Measurements from ENCODE around the gene STK39.
"Not testable (repeated sequence)": the region's sequence is repeated elsewhere in the genome, so short reads cannot be mapped to it uniquely, and the experiment has no call there.

The STK39 gene

DNA sequence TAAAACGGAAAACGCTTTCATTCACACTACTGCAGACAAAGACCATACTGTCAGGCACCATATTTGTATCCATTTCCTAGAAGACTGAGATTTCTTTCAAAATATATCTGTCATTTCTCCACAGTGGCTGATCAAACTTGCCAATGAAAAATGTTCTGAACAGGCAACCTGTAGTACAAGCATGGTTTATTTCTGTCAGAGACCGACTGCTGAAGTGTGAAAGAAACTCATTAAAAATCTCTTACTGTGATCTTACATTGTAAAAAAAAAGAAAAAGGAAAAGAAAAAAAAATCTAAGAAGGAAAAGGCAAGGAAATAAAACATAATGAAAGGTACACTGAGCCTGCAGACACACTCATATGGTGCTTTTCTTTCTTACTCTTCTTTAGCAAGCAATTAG lies 184.5 kb downstream of the STK39 start:
- DNase-seq (ENCODE audit: low spot score in 2 of 2) = no peak
- Mint-ChIP-seq H3K9me3 (no peaks in the 10 kb centered on the region), H3K27ac (no peak overlapping the region), H3K36me3 (peaks cover 30% of the 10 kb centered on the region), H3K4me3 (no peak overlapping the region), H3K4me1 (no peaks in the 10 kb centered on the region)
- ATAC-seq = no peak

DNA sequence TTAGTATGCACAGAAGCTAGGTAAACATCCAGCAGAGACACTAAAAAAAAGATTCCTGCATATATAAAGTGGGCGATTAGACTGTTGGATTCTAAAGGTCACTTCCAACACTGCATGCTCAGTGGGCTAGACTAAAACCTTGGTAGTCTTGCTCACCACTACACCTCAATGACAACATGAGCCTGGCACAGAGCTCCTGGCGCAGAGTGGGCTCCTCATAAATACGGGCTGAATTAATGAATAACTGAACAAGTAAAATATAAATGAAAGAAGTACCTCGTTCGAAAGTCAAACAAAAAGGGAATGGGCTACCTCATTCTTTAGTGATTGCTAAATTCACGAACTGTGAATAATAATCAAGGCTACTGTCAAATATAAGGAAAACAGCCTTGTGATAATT lies 185.3 kb downstream of the STK39 start:
- no peak for DNase-seq (ENCODE audit: low spot score in 2 of 2)
- no peak overlapping the region for H3K4me3 Mint-ChIP-seq
- no peak for ATAC-seq
- H3K36me3 Mint-ChIP-seq = peaks cover 25% of the 10 kb centered on the region
- H3K9me3 Mint-ChIP-seq = no peaks in the 10 kb centered on the region
- no peak overlapping the region for H3K27ac Mint-ChIP-seq
- H3K4me1 Mint-ChIP-seq = no peaks in the 10 kb centered on the region

DNA sequence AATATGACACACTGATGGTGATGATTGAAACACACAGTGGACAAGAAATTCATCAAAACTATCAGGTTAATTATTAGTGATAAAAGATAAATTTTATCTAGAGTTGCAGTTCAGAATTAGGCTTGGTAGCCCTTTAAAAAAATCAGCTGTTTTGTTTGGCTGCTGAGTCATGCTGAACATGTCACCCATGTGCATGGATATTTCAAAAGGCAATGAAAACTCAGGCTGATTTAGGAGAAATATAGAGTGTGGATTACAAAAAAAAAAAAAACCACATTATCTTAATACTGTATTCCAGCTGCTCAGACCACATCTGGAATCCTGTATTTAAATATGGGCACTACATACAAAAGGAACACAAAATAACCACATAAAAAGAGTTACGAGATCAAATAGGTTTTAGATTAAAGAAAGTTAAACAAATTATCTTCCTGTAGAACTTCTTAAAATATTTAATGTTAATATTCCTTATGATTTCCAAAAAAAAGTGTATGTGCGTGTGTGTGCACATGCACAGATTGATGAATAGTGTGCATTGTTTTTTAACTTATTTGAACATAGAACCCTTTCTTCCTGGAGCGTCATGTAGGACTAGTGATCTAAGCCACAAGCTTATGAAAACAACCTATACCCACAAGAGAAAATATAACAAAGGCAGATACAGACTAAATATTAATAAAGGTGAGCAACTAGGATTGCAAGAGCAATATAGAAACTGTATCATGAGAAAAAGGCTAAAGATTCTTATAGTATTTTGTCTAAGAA lies 186.2 kb downstream of the STK39 start:
- Mint-ChIP-seq H3K9me3 (no peaks in the 10 kb centered on the region), H3K27ac (no peak overlapping the region), H3K36me3 (peaks cover 25% of the 10 kb centered on the region), H3K4me1 (no peaks in the 10 kb centered on the region), H3K4me3 (no peak overlapping the region)
- ATAC-seq (no peak), DNase-seq (ENCODE audit: low spot score in 2 of 2) (no peak)

DNA sequence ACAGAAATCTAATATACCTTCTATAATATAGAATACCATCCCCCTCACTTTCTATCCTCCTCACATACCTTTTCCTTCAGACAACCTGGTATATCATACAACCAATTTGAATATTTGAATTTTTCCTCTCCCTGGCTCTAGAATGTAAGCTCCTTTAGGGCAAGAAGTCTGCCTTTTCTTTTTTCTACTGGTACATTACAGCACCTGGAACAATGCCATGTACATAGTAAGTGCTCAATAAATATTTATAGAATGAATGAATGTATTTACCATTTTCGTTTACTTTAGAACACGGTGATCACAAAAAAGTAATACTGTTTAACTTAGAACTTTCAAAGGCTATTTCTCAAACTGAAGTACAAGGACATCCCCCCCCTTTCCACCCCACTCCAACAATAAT lies 187.6 kb downstream of the STK39 start:
- no peak for DNase-seq (ENCODE audit: low spot score in 2 of 2)
- H3K9me3 Mint-ChIP-seq = no peaks in the 10 kb centered on the region
- H3K4me1 Mint-ChIP-seq = no peaks in the 10 kb centered on the region
- no peak for ATAC-seq
- H3K4me3 Mint-ChIP-seq = no peak overlapping the region
- H3K27ac Mint-ChIP-seq = no peak overlapping the region
- H3K36me3 Mint-ChIP-seq = peaks cover 22% of the 10 kb centered on the region

DNA sequence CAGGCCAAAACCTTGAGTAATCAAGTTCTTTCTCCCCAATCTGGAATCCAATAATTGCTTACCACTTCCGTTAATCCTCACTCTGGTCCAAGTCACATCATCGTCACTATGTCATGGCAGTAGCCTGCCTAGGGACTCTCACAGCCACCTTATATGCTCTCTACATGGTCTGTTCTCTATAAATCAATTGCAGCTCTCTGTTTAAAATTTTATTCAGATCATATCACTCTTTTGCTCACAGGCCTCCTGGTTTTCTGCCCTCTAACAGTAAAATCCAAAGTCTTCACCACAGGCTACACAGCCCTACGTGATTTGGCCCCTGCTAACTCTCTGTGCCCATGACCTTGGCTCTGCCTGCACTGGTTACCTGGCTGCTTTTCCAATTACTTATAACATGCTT lies 188.7 kb downstream of the STK39 start:
- ATAC-seq (no peak), DNase-seq (ENCODE audit: low spot score in 2 of 2) (no peak)
- no peaks in the 10 kb centered on the region for H3K9me3 Mint-ChIP-seq
- H3K4me3 Mint-ChIP-seq = no peak overlapping the region
- no peaks in the 10 kb centered on the region for H3K4me1 Mint-ChIP-seq
- peaks cover 31% of the 10 kb centered on the region for H3K36me3 Mint-ChIP-seq
- no peak overlapping the region for H3K27ac Mint-ChIP-seq

DNA sequence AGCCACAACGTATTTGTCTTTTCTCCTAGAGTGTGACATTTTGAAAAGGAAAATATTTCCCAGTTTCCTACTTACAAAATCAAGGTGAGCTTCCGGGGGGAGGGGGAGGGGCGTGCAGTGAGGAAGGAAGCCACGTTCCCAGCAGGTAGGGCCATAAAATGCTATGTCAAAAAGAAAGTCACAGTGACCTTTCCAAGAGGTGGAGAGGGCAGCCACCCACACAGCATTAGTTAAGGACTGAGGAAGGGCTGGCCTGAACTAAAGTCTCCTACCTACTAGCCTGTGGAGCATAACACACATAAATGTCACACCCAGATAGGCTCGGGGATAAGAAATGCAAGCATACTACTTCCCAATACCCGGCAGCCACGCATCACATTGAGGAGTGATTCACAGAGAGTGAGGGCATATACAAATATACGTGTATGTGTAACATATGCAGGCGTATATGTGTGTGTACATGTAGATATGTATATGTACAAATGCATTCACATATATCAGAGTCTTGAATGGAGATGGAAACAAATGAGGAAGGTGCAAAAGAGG lies 191.1 kb downstream of the STK39 start:
- H3K9me3 Mint-ChIP-seq = no peaks in the 10 kb centered on the region
- no peaks in the 10 kb centered on the region for H3K4me1 Mint-ChIP-seq
- no peak overlapping the region for H3K4me3 Mint-ChIP-seq
- DNase-seq (ENCODE audit: low spot score in 2 of 2) = no peak
- H3K27ac Mint-ChIP-seq = no peak overlapping the region
- no peak for ATAC-seq
- H3K36me3 Mint-ChIP-seq = peaks cover 25% of the 10 kb centered on the region

DNA sequence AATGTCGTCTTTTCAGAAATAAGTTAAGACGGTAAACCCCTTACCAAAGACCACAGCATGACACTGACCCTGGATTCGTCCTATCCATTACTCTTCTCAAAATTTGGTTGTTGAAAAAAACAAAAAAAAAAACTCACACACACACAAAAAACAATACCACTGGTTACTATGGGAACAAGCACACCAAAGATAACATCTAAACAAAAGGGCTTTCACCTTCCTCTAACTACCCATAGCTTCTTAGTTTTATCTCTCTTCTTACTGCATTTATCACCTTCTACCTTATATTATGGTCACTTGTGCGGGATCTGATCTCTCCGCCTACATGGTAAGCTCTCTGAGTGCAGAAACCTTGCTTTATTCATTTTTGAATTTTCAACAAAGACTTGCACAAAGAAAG lies 192.7 kb downstream of the STK39 start:
- H3K4me1 Mint-ChIP-seq = no peaks in the 10 kb centered on the region
- no peak for ATAC-seq
- H3K4me3 Mint-ChIP-seq = no peak overlapping the region
- peaks cover 18% of the 10 kb centered on the region for H3K36me3 Mint-ChIP-seq
- peak overlapping the region; percentile 27 for H3K27ac Mint-ChIP-seq
- no peaks in the 10 kb centered on the region for H3K9me3 Mint-ChIP-seq
- no peak for DNase-seq (ENCODE audit: low spot score in 2 of 2)

DNA sequence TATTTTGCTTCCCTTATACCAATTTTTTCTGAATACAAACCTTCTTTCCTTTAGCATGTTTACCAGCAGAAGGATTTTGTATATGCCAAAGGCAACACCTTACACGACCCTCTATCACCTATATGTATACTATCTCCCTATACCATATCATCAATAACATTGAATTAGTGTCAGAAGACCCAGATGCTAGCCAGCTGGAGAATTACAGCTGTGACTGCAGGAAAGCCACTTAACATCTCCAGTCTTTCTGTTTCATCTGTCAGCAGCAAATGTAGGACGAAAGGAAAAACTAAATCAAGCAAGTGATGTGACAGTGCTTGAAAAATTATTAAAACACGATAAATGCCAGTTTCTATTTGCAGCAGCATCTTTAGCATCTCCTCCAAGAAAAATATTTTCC lies 193.7 kb downstream of the STK39 start:
- Mint-ChIP-seq H3K4me1 (peaks cover 4% of the 10 kb centered on the region), H3K36me3 (peaks cover 18% of the 10 kb centered on the region)

DNA sequence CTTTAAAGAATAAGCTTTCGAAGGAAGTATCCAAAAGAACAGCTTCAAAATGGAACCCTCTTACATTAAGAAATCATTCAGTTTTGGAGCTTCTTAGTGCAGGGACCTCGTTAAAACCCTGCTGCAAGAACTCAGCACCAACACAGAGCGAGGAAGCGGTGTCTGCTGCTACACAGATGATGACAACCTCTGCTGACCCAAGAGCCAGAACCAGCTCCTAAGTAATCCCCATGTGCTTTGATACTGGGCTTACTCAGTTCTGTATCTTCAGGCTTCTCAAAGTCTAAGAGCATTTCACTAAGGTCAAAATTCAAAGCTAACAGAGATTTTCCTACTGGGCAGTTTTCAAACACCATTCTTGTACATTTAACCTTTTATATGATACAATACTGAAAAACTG lies 194.6 kb downstream of the STK39 start:
- no peaks in the 10 kb centered on the region for H3K9me3 Mint-ChIP-seq
- H3K27ac Mint-ChIP-seq = no peak overlapping the region
- peaks cover 8% of the 10 kb centered on the region for H3K4me1 Mint-ChIP-seq
- no peak for DNase-seq (ENCODE audit: low spot score in 2 of 2)
- peaks cover 18% of the 10 kb centered on the region for H3K36me3 Mint-ChIP-seq
- no peak overlapping the region for H3K4me3 Mint-ChIP-seq
- ATAC-seq = no peak

More for the DNA sequence above, 193.7 kb downstream of the STK39 start:
- ATAC-seq (no peak), DNase-seq (ENCODE audit: low spot score in 2 of 2) (no peak)
- Mint-ChIP-seq H3K27ac (peak overlapping the region; percentile 76), H3K4me3 (no peak overlapping the region), H3K9me3 (no peaks in the 10 kb centered on the region)

DNA sequence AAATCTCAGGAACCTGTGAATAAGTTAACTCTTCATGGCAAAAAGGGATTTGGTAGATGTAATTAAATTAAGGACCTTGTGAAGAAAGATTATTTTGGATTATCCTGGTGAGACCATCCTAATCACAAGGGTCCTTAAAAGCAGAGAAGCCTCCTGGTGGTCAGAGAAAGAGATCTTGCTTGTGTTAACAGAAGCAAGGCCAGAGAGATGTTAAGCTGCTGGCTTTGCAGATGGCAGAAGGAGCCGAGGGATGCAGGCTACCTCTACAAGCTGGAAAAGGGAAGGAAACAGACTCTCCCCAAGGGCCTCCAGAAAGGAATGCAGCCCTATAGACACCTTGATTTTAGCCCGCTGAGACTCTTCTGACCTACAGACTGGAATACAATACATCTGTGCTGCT lies 197.0 kb downstream of the STK39 start:
- peak overlapping the region; percentile 26 for H3K27ac Mint-ChIP-seq
- DNase-seq (ENCODE audit: low spot score in 2 of 2) (no peak), ATAC-seq (no peak)
- peaks cover 18% of the 10 kb centered on the region for H3K36me3 Mint-ChIP-seq
- H3K9me3 Mint-ChIP-seq = no peaks in the 10 kb centered on the region
- H3K4me3 Mint-ChIP-seq = no peak overlapping the region
- peaks cover 8% of the 10 kb centered on the region for H3K4me1 Mint-ChIP-seq

DNA sequence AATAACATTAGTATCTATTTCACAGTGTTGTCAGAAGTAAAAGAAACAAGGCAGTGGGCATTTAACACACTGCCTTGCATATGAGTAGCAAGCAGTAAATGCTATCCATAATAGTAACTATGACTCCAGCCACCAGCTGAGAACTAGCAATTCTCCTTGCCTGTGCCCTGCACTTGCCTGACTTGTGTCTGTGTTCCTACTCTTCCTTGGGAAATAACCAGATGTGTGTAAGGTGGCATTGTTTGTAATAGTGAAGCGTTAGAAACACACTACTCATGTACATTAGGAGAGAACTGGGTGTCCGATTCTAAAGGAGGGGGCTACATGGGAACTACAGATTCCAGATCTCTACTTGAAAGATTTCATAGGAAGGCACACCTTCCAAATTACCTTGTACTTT lies 197.8 kb downstream of the STK39 start:
- H3K36me3 Mint-ChIP-seq = peaks cover 14% of the 10 kb centered on the region
- H3K4me3 Mint-ChIP-seq = no peak overlapping the region
- ATAC-seq (no peak), DNase-seq (ENCODE audit: low spot score in 2 of 2) (no peak)
- peaks cover 12% of the 10 kb centered on the region for H3K4me1 Mint-ChIP-seq
- H3K9me3 Mint-ChIP-seq = no peaks in the 10 kb centered on the region
- no peak overlapping the region for H3K27ac Mint-ChIP-seq

DNA sequence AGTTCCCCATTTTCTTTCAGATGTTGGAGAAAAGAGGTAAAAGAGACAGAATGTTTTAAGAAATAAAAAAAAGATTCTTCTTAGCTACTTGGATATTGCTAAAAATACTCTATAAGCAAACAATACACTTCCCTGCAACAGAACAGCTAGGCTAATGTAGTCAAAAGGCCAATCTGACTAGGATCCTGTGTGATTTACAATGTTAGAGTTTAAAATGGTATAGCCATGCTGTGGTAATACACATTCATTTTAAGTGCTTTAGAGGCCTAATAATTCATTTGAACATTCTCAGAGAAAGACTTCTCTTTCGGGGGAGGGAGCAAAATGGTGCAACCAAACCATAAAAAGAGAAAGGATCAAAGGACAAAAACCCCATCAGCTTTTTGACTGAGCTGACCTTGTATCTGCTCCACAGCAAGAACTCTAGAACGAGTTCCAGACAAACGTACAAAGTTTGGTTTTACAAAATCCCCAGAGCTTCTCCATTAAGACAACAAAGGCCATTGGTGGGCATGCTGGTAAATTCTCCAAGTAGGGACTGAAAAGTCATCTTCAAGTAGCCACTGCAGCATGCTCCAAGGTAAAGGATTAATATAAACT lies 200.2 kb downstream of the STK39 start:
- no peak overlapping the region for H3K27ac Mint-ChIP-seq
- H3K4me1 Mint-ChIP-seq = peaks cover 21% of the 10 kb centered on the region
- DNase-seq (ENCODE audit: low spot score in 2 of 2) (no peak), ATAC-seq (no peak)
- H3K4me3 Mint-ChIP-seq = no peak overlapping the region
- no peaks in the 10 kb centered on the region for H3K9me3 Mint-ChIP-seq
- no peaks in the 10 kb centered on the region for H3K36me3 Mint-ChIP-seq

DNA sequence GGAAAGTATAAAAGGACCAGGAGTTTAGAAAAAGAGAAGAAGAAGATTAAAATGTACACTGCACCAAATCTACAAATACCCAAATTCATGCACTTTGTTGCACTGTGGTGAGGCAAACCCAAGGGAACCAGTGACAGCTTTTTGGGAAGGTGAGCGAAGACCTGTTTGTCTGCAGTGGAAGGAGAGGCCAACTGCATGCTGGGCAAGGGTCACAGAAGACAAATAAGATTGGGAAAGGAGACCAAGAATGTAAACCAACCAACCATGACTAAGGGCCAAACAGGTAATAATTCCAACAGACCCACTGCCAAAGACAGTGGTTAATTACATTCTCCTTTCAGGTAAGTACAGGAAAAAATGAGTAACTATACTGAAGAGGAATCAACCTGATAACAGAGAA lies 202.8 kb downstream of the STK39 start:
- no peak for DNase-seq (ENCODE audit: low spot score in 2 of 2)
- no peak for ATAC-seq
- no peak overlapping the region for H3K27ac Mint-ChIP-seq

DNA sequence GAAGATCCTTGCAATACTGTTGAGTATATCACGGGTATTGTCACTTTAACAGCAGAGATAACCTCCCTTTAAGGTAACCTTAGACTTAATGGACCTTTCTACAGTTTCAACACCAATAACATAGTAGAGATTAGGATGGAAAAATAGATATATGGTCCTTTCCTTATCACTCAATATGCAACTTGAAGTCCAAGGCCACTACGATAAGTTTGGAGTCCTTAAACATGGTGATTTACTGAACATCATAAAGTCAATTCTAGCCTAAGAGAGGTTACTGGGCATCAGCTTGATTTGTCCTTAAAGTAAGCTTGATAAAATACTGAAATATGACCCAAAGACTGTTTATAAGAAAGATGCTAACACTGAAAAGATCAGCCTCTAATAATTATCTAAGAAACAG lies 203.2 kb downstream of the STK39 start:
- DNase-seq (ENCODE audit: low spot score in 2 of 2) (no peak), ATAC-seq (no peak)
- Mint-ChIP-seq H3K4me1 (peaks cover 26% of the 10 kb centered on the region), H3K4me3 (no peak overlapping the region), H3K27ac (no peak overlapping the region), H3K9me3 (no peaks in the 10 kb centered on the region), H3K36me3 (no peaks in the 10 kb centered on the region)

More for the DNA sequence above, 202.8 kb downstream of the STK39 start:
- Mint-ChIP-seq H3K9me3 (no peaks in the 10 kb centered on the region), H3K4me1 (peaks cover 26% of the 10 kb centered on the region), H3K36me3 (no peaks in the 10 kb centered on the region), H3K4me3 (no peak overlapping the region)

DNA sequence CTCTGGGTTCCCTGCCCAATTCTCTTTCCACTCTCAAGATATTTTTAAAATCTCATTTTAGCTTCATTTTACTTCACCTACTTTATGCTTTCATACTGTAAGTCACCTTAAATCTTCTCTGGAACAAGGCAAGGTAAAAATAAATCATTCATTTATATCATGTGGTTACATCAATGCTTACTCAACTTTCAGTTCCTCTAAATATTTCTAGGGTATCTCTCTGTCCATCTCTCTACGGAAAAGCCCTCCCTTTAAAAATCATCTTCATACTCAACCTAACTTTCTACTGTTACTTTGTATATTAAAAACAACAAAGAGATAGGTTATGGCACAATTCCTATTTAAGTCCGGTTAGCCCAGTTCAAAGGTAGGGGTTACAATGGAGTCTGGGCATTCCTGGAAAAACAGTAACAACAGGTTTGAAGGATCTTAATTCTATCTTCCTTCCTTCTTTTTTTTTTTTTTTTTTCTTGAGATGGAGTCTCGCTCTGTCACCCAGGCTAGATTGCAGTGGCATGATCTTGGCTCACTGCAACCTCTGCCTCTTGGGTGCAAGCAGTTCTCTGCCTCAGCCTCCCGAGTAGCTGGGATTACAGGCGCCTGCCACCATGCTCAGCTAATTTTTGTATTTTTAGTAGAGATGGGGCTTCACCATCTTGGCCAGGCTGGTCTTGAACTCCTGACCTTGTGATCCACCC lies 205.1 kb downstream of the STK39 start:
- not testable (repeated sequence) for H3K9me3 Mint-ChIP-seq; DNase-seq (ENCODE audit: low spot score in 2 of 2); H3K36me3 Mint-ChIP-seq; H3K27ac Mint-ChIP-seq; ATAC-seq; H3K4me3 Mint-ChIP-seq
- peaks cover 28% of the 10 kb centered on the region for H3K4me1 Mint-ChIP-seq

DNA sequence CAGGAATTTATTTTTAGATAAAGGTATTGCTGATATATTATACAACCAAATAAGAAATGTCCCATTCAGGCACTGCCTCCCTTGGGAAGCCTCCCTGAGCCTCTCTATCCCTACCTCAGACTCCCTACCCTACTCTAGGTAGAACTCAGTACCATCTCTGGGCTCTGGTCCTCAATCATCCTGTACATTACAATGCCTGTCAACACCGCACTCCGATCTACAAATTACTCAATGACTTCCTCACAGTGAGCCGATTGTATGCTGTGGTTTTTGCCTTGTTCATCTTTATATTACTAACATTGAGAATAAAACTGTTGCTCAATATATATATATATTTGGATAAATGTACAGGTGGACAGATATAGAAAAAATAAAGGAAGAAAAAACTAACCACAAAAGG lies 207.5 kb downstream of the STK39 start:
- ATAC-seq (peak; percentile 69), DNase-seq (ENCODE audit: low spot score in 2 of 2) (no peak)
- H3K36me3 Mint-ChIP-seq = peaks cover 17% of the 10 kb centered on the region
- H3K27ac Mint-ChIP-seq = no peak overlapping the region
- no peak overlapping the region for H3K4me3 Mint-ChIP-seq
- no peaks in the 10 kb centered on the region for H3K9me3 Mint-ChIP-seq
- peaks cover 40% of the 10 kb centered on the region for H3K4me1 Mint-ChIP-seq
